H9 (cell line): ENCODE results near the gene TLK1. TPM values are rescaled to one million over a fixed set of nuclear protein-coding genes. Genes with fewer than 3 reads are reported as not detected.

Source experiments
- DNase-seq: peaks from one replicate; pipeline ENCODE4 v3.0.0-alpha.2; 2017
- H2AFZ ChIP-seq: one replicate; pipeline ENCODE4 v1.6.1; 2013; ENCODE audit warnings: mild to moderate bottlenecking, low read length, control low read depth, moderate library complexity
- H2AK5ac ChIP-seq: 2 replicates; pipeline ENCODE4 v1.6.1; 2013; ENCODE audit warnings: low read length, control low read depth, mixed read lengths; ENCODE audit not compliant: insufficient read length
- H2BK120ac ChIP-seq: one replicate; pipeline ENCODE4 v1.6.1; 2013; ENCODE audit warnings: low read depth, mild to moderate bottlenecking, low read length, control low read depth, inconsistent platforms; ENCODE audit not compliant: poor library complexity, severe bottlenecking
- H2BK12ac ChIP-seq: 2 replicates; pipeline ENCODE4 v1.6.1; 2013; ENCODE audit warnings: low read length, control low read depth, mixed read lengths, low read depth; ENCODE audit not compliant: insufficient read length
- H2BK15ac ChIP-seq: 2 replicates; pipeline ENCODE4 v1.6.1; 2013; ENCODE audit warnings: low read depth, low read length, control low read depth
- H2BK20ac ChIP-seq: one replicate; pipeline ENCODE4 v1.6.1; 2013; ENCODE audit warnings: low read depth, mild to moderate bottlenecking, low read length, control low read depth, inconsistent platforms; ENCODE audit not compliant: poor library complexity, severe bottlenecking
- H2BK5ac ChIP-seq: 2 replicates; pipeline ENCODE4 v1.6.1; 2013; ENCODE audit warnings: low read length, control low read depth, mixed read lengths; ENCODE audit not compliant: insufficient read length
- H3K14ac ChIP-seq: 2 replicates; pipeline ENCODE4 v1.6.1; 2013; ENCODE audit warnings: low read length, control low read depth; ENCODE audit not compliant: insufficient read depth
- H3K18ac ChIP-seq: 2 replicates; pipeline ENCODE4 v1.6.1; 2013; ENCODE audit warnings: low read depth, mild to moderate bottlenecking, mixed read lengths, low read length, control low read depth; ENCODE audit not compliant: insufficient read length
- H3K23ac ChIP-seq: 2 replicates; pipeline ENCODE4 v1.6.1; 2013; ENCODE audit warnings: low read length, control low read depth, mixed read lengths, low read depth; ENCODE audit not compliant: insufficient read length
- H3K23me2 ChIP-seq: 2 replicates; pipeline ENCODE4 v1.6.1; 2013; ENCODE audit warnings: low read depth, mild to moderate bottlenecking, mixed read lengths, low read length, control low read depth; ENCODE audit not compliant: insufficient read length, poor library complexity, severe bottlenecking
- H3K27ac ChIP-seq: 2 replicates; pipeline ENCODE4 v1.5.1; 2013; ENCODE audit warnings: low read length, control low read depth, mixed read lengths, low read depth; ENCODE audit not compliant: insufficient read length
- H3K27me3 ChIP-seq: 2 replicates; pipeline ENCODE4 v1.6.1; 2013; ENCODE audit warnings: low read length, control low read depth, inconsistent platforms; ENCODE audit not compliant: insufficient read depth
- H3K4ac ChIP-seq: 2 replicates; pipeline ENCODE4 v1.6.1; 2013; ENCODE audit warnings: low read depth, mild to moderate bottlenecking, control low read depth, inconsistent platforms, low read length, moderate library complexity
- H3K4me1 ChIP-seq: 2 replicates; pipeline ENCODE4 v1.6.1; 2013; ENCODE audit warnings: low read length, control low read depth, inconsistent platforms; ENCODE audit not compliant: insufficient read depth
- H3K4me2 ChIP-seq: 2 replicates; pipeline ENCODE4 v1.6.1; 2013; ENCODE audit warnings: low read length, control low read depth, mixed read lengths; ENCODE audit not compliant: insufficient read length, insufficient read depth
- H3K56ac ChIP-seq: 2 replicates; pipeline ENCODE4 v1.6.1; 2013; ENCODE audit warnings: low read depth, mild to moderate bottlenecking, mixed read lengths, low read length, control low read depth; ENCODE audit not compliant: insufficient read length
- H3K79me1 ChIP-seq: 2 replicates; pipeline ENCODE4 v1.6.1; 2013; ENCODE audit warnings: low read depth, mild to moderate bottlenecking, moderate library complexity, low read length, control low read depth, inconsistent platforms; ENCODE audit not compliant: insufficient read depth, poor library complexity, severe bottlenecking
- H3K79me2 ChIP-seq: 2 replicates; pipeline ENCODE4 v1.6.1; 2013; ENCODE audit warnings: low read length, control low read depth, inconsistent platforms; ENCODE audit not compliant: insufficient read depth
- H3K9ac ChIP-seq: 2 replicates; pipeline ENCODE4 v1.6.1; 2013; ENCODE audit warnings: low read length, control low read depth, mixed read lengths; ENCODE audit not compliant: insufficient read length; ENCODE audit errors: extremely low read depth
- H3K9me3 ChIP-seq: one replicate; pipeline ENCODE4 v1.6.1; 2013; ENCODE audit warnings: low read depth, low read length, inconsistent platforms; ENCODE audit not compliant: control insufficient read depth
- H3T11ph ChIP-seq: one replicate; pipeline ENCODE4 v1.6.1; 2013; ENCODE audit warnings: mild to moderate bottlenecking, low read length, control low read depth, inconsistent platforms
- H4K20me1 ChIP-seq: one replicate; pipeline ENCODE4 v1.6.1; 2013; ENCODE audit not compliant: control insufficient read depth, insufficient read length, insufficient read depth
- H4K5ac ChIP-seq: 2 replicates; pipeline ENCODE4 v1.6.1; 2013; ENCODE audit warnings: low read depth, mild to moderate bottlenecking, mixed read lengths, low read length, control low read depth; ENCODE audit not compliant: insufficient read length
- H4K8ac ChIP-seq: replicated peaks from 2 replicates; pipeline ENCODE4 v1.6.1; 2013; ENCODE audit warnings: low read length, control low read depth, mixed read lengths, low read depth; ENCODE audit not compliant: insufficient read length
- H4K91ac ChIP-seq: 2 replicates; pipeline ENCODE4 v1.6.1; 2013; ENCODE audit warnings: low read depth, mild to moderate bottlenecking, moderate library complexity, mixed read lengths, low read length, control low read depth; ENCODE audit not compliant: insufficient read length
- H3K27ac Mint-ChIP-seq, 3 experiments: 2 replicates in 2 of 3; 3 replicates in 1 of 3; pipeline ENCODE4 v1.8.0; 2020 to 2021; ENCODE audit warnings: mixed read lengths in 3 of 3, mild to moderate bottlenecking in 1 of 3, moderate library complexity in 1 of 3
- H3K27me3 Mint-ChIP-seq: 2 replicates; pipeline ENCODE4 v1.8.0; 2021; ENCODE audit warnings: low read depth, mild to moderate bottlenecking, moderate library complexity, mixed read lengths
- H3K36me3 Mint-ChIP-seq, 3 experiments: 2 replicates in 2 of 3; 3 replicates in 1 of 3; pipeline ENCODE4 v1.8.0; 2020 to 2021; ENCODE audit warnings: low read depth in 3 of 3, mixed read lengths in 3 of 3; ENCODE audit not compliant: insufficient read depth in 1 of 3
- H3K4me1 Mint-ChIP-seq, 2 experiments: 2 replicates each; pipeline ENCODE4 v1.8.0; 2020; ENCODE audit warnings: mixed read lengths in 2 of 2
- H3K4me3 Mint-ChIP-seq, 2 experiments: 2 replicates in 1 of 2; 3 replicates in 1 of 2; pipeline ENCODE4 v1.8.0; 2020 to 2021; ENCODE audit warnings: mild to moderate bottlenecking in 2 of 2, mixed read lengths in 2 of 2, moderate library complexity in 1 of 2
- H3K9me3 Mint-ChIP-seq, 2 experiments: 2 replicates in 1 of 2; 3 replicates in 1 of 2; pipeline ENCODE4 v1.8.0; 2020; ENCODE audit warnings: mild to moderate bottlenecking in 2 of 2, mixed read lengths in 2 of 2, moderate library complexity in 1 of 2
- WGBS: extraction: QIAGEN DNeasy Blood & Tissue Kit; methylation state at CpG from one replicate; pipeline ENCODE4 v1.1.7; 2013; ENCODE audit warnings: missing lambda C conversion rate, low lambda C conversion rate, mixed read lengths; ENCODE audit not compliant: insufficient read length; ENCODE audit errors: extremely low coverage; 5-methylcytosine and 5-hydroxymethylcytosine counted together
- total RNA-seq: library from RNA; stranded (reverse); gene quantifications from 2 replicates; pipeline ENCODE4 v1.2.1, GENCODE V29; 2021
- TF ChIP-seq, protein P1 (sequence below): fragments of 200-600 bp; sonication (generic); conservative IDR thresholded peaks from 3 replicates; pipeline ENCODE4 v1.8.0; 2021; ENCODE audit warnings: antibody characterized with exemption, mild to moderate bottlenecking

TLK1 gene
- total RNA-seq, 1 experiment from 2014 or later: 112 TPM

DNA sequence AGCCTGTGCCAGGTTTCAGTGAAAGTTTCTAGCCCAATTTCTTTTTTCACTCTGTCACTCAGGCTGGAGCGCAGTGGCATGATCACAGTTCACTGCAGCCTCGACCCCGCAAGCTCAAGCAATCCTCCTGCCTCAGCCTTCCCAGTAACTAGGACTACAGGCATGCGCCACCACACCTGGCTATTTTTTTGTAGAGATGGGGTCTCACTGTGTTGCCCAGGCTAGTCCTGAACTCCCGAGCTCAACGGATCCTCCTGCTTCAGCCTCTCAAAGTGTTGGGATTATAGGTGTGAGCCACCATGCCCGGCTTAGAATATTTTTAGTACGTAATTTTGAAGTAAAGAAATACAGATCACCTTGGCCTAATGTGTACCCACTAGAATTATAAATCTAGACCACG is 144.6 kb downstream of the TLK1 start:
- H3K14ac ChIP-seq: no peak overlapping the region
- no peaks in the 10 kb centered on the region for H3K27me3 ChIP-seq
- H3K18ac ChIP-seq: no peak overlapping the region
- no peak overlapping the region for H4K91ac ChIP-seq
- H2BK15ac ChIP-seq: no peak overlapping the region
- no peak overlapping the region for H3K4me2 ChIP-seq
- Mint-ChIP-seq H3K4me3 (no peak overlapping the region), H3K27me3 (no peaks in the 10 kb centered on the region), H3K9me3 (no peaks in the 10 kb centered on the region), H3K36me3 (peaks cover 9 to 30% (median 25%) of the 10 kb centered on the region in 3 experiments; a peak in 6 of 7 replicates), H3K27ac (peak overlapping the region in 1 of 3 experiments; percentile 68; a peak in 1 of 7 replicates), H3K4me1 (0 out of 4 replicates have a peak, but pooled peaks cover 0 to 2% of the 10 kb centered on the region in 2 experiments)
- H2BK12ac ChIP-seq: no peak overlapping the region
- no peak overlapping the region for H3K4ac ChIP-seq
- H3K27ac ChIP-seq: no peak overlapping the region
- no CpG with 5 or more reads among the region's 9 CpGs for WGBS
- no peak overlapping the region for H4K5ac ChIP-seq
- H2AFZ ChIP-seq: no peak overlapping the region
- H2BK20ac ChIP-seq: no peak overlapping the region
- H3K79me1 ChIP-seq: no peaks in the 10 kb centered on the region
- H3K79me2 ChIP-seq: no peaks in the 10 kb centered on the region
- no peaks in the 10 kb centered on the region for H3K23me2 ChIP-seq
- H2BK120ac ChIP-seq: no peak overlapping the region
- no peak overlapping the region for H3K56ac ChIP-seq
- H3K9ac ChIP-seq: no peak overlapping the region
- no peak overlapping the region for H3T11ph ChIP-seq
- no peak for DNase-seq
- H3K9me3 ChIP-seq: no peaks in the 10 kb centered on the region
- no peak overlapping the region for H3K23ac ChIP-seq
- no peak overlapping the region for H2BK5ac ChIP-seq
- H4K8ac ChIP-seq: no peak overlapping the region
- H2AK5ac ChIP-seq: no peak overlapping the region
- H4K20me1 ChIP-seq: no peaks in the 10 kb centered on the region
- TF ChIP-seq, protein P1, sequence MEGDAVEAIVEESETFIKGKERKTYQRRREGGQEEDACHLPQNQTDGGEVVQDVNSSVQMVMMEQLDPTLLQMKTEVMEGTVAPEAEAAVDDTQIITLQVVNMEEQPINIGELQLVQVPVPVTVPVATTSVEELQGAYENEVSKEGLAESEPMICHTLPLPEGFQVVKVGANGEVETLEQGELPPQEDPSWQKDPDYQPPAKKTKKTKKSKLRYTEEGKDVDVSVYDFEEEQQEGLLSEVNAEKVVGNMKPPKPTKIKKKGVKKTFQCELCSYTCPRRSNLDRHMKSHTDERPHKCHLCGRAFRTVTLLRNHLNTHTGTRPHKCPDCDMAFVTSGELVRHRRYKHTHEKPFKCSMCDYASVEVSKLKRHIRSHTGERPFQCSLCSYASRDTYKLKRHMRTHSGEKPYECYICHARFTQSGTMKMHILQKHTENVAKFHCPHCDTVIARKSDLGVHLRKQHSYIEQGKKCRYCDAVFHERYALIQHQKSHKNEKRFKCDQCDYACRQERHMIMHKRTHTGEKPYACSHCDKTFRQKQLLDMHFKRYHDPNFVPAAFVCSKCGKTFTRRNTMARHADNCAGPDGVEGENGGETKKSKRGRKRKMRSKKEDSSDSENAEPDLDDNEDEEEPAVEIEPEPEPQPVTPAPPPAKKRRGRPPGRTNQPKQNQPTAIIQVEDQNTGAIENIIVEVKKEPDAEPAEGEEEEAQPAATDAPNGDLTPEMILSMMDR: no peak
- no peaks in the 10 kb centered on the region for H3K4me1 ChIP-seq
